GM12878 (cell line): ENCODE measurements around the gene MMP7. TPM values are rescaled to one million over a fixed set of nuclear protein-coding genes. Genes with fewer than 3 reads are reported as not detected.
A peak's percentile ranks its signal among the peaks of the same experiment; 100 is the strongest.

ENCODE experiments used
- BCL3 ChIP-seq: IDR thresholded peaks from 2 replicates; pipeline ENCODE4 v1.6.1; 2011; ENCODE audit warnings: borderline replicate concordance, low read depth, mild to moderate bottlenecking, moderate library complexity, low read length; ENCODE audit not compliant: insufficient read depth, poor library complexity, severe bottlenecking
- BMI1 ChIP-seq: fragments of 450-650 bp; IDR thresholded peaks from 2 replicates; pipeline ENCODE4 v1.6.1; 2016; ENCODE audit warnings: mild to moderate bottlenecking, moderate library complexity, borderline replicate concordance
- CREB1 ChIP-seq: IDR thresholded peaks from 2 replicates; pipeline ENCODE4 v1.6.1; 2012; ENCODE audit warnings: low read depth, mild to moderate bottlenecking, inconsistent platforms
- E2F8 ChIP-seq: fragments of 450-650 bp; IDR thresholded peaks from 2 replicates; pipeline ENCODE4 v1.6.1; 2018; ENCODE audit warnings: mild to moderate bottlenecking, low read depth, moderate library complexity; ENCODE audit not compliant: partially characterized antibody
- EED ChIP-seq: sonication (generic); IDR thresholded peaks from 2 replicates; pipeline ENCODE4 v1.6.1; 2016; ENCODE audit warnings: antibody characterized with exemption, low read depth
- ELK1 ChIP-seq: IDR thresholded peaks from 2 replicates; pipeline ENCODE4 v1.6.1; 2012; ENCODE audit warnings: low read depth, low read length, improper control_type of control experiment
- EZH2 ChIP-seq: IDR thresholded peaks from 2 replicates; pipeline ENCODE4 v1.6.1; 2012; ENCODE audit warnings: low read depth, mild to moderate bottlenecking, control low read depth, inconsistent platforms, low read length, borderline replicate concordance; ENCODE audit not compliant: control insufficient read depth
- HCFC1 ChIP-seq: fragments of 150-350 bp; IDR thresholded peaks from 2 replicates; pipeline ENCODE4 v1.6.1; 2014; ENCODE audit warnings: low read length
- JUNB ChIP-seq: IDR thresholded peaks from 2 replicates; pipeline ENCODE4 v1.6.1; 2016; ENCODE audit warnings: antibody characterized with exemption, mild to moderate bottlenecking
- LARP7 ChIP-seq: fragments of 450-650 bp; IDR thresholded peaks from 2 replicates; pipeline ENCODE4 v1.6.1; 2017; ENCODE audit warnings: mild to moderate bottlenecking
- MXI1 ChIP-seq: fragments of 150-350 bp; IDR thresholded peaks from 2 replicates; pipeline ENCODE4 v1.6.1; 2011; ENCODE audit warnings: low read depth, mild to moderate bottlenecking, inconsistent platforms, low read length, improper control_type of control experiment
- NFYA ChIP-seq: IDR thresholded peaks from 2 replicates; pipeline ENCODE4 v1.6.1; 2011; ENCODE audit warnings: low read depth, mild to moderate bottlenecking, low read length, improper control_type of control experiment, borderline replicate concordance
- RAD51 ChIP-seq: fragments of 450-650 bp; IDR thresholded peaks from 2 replicates; pipeline ENCODE4 v1.6.1; 2016; ENCODE audit warnings: moderate library complexity, mild to moderate bottlenecking, inconsistent platforms
- RELB ChIP-seq: fragments of 450-650 bp; IDR thresholded peaks from 2 replicates; pipeline ENCODE4 v1.6.1; 2017; ENCODE audit warnings: low read depth, mild to moderate bottlenecking, moderate library complexity
- SIN3A ChIP-seq: IDR thresholded peaks from 2 replicates; pipeline ENCODE4 v1.6.1; 2012; ENCODE audit warnings: low read depth, low read length, improper control_type of control experiment
- SIX5 ChIP-seq: IDR thresholded peaks from 2 replicates; pipeline ENCODE4 v1.6.1; 2011; ENCODE audit warnings: mild to moderate bottlenecking, low read depth, low read length, moderate library complexity; ENCODE audit not compliant: severe bottlenecking
- SMAD1 ChIP-seq: fragments of 450-650 bp; IDR thresholded peaks from 2 replicates; pipeline ENCODE4 v1.6.1; 2018; ENCODE audit warnings: mild to moderate bottlenecking, low read depth; ENCODE audit not compliant: partially characterized antibody
- TCF12 ChIP-seq: IDR thresholded peaks from 2 replicates; pipeline ENCODE4 v1.6.1; 2011; ENCODE audit warnings: low read depth, mild to moderate bottlenecking, low read length
- ZBTB40 ChIP-seq: fragments of 450-650 bp; IDR thresholded peaks from 2 replicates; pipeline ENCODE4 v1.6.1; 2016; ENCODE audit warnings: mild to moderate bottlenecking, moderate library complexity, borderline replicate concordance
- ZNF622 ChIP-seq: fragments of 450-650 bp; IDR thresholded peaks from 2 replicates; pipeline ENCODE4 v1.6.1; 2017; ENCODE audit warnings: mild to moderate bottlenecking, inconsistent platforms
- polyA plus RNA-seq, 11 experiments: library from polyadenylated mRNA; depleted of rRNA in 4 of 11; unstranded in 6 of 11; stranded (reverse) in 5 of 11; fragments of >200 nt; fragmentation: Nextera tagmentation in 4 of 11; fragmentation: Illumina TruSeq in 1 of 11; extraction: Ambion mirVana in 4 of 11; extraction: Trizol in 1 of 11; gene quantifications; 1 replicate in 1 of 11; 2 replicates in 10 of 11; pipeline versions ENCODE4 v1.2.1 to v1.2.3, GENCODE V29; 2011 to 2016; ENCODE audit warnings: inconsistent platforms in 2 of 11, missing spikeins in 2 of 11, low read depth in 1 of 11
- total RNA-seq, 4 experiments: library from RNA; depleted of rRNA in 3 of 4; stranded (reverse); fragments of >200 nt in 3 of 4; fragmentation: Illumina TruSeq in 1 of 4; extraction: Trizol in 1 of 4; gene quantifications; 2 replicates each; pipeline versions ENCODE4 v1.2.1 to v1.2.3, GENCODE V29; 2013 to 2021

The MMP7 gene
- total and polyA plus RNA-seq, 10 of the 15 experiments (the other 5 are each of a cell fraction or from before 2014, with no cell fraction given): 0.63 to 18.0 (median 1.1) TPM

- no peak for TF ChIP-seq E2F8
- no peak; the same call in none of the 2 replicates for TF ChIP-seq MXI1
- no peak for TF ChIP-seq NFYA
- TF ChIP-seq SIX5: no peak
- no peak for TF ChIP-seq ZNF622
- no peak for TF ChIP-seq TCF12
- TF ChIP-seq CREB1: peak; percentile 70; the same call in 1 of the 2 replicates
- TF ChIP-seq ZBTB40: peak; percentile 46; the same call in 1 of the 2 replicates
- no peak for TF ChIP-seq LARP7
- TF ChIP-seq EZH2: no peak
- no peak for TF ChIP-seq ELK1
- no peak for TF ChIP-seq HCFC1
- TF ChIP-seq SMAD1: peak; percentile 52
- peak; percentile 94 for TF ChIP-seq RELB
- TF ChIP-seq EED: peak; percentile 64
- TF ChIP-seq RAD51: peak; percentile 88
- peak; percentile 60 for TF ChIP-seq BCL3
- TF ChIP-seq BMI1: no peak; the same call in 1 of the 2 replicates
- peak; percentile 83 for TF ChIP-seq JUNB
- no peak for TF ChIP-seq SIN3A
Observed at GRCh38 chr11:102560555-102561011, 30.0 kb upstream of the MMP7 start (continued).
